Memory B cell (primary cell): ENCODE data around the gene SFRP4.
A peak's percentile ranks its signal among the peaks of the same experiment; 100 is the strongest.

Experiments used
- ATAC-seq: fragments of 150-1000 bp; cut with Tn5 transposase; 2 replicates; pipeline ENCODE4 v1.10.0; 2021; ENCODE audit warnings: low read depth, mild to moderate bottlenecking, moderate library complexity
- DNase-seq, 2 donors: peaks; one replicate each; pipeline ENCODE4 v3.0.0; 2022; ENCODE audit warnings: low spot score in 2 of 2
- H3K27ac Mint-ChIP-seq: one replicate; pipeline ENCODE4 v1.8.0; 2022; ENCODE audit warnings: mild to moderate bottlenecking, moderate library complexity, mixed read lengths
- H3K27me3 Mint-ChIP-seq: one replicate; pipeline ENCODE4 v1.8.0; 2022; ENCODE audit warnings: mixed read lengths
- H3K36me3 Mint-ChIP-seq: one replicate; pipeline ENCODE4 v1.8.0; 2022; ENCODE audit warnings: mild to moderate bottlenecking, mixed read lengths
- H3K4me1 Mint-ChIP-seq: one replicate; pipeline ENCODE4 v1.8.0; 2022; ENCODE audit warnings: mixed read lengths
- H3K4me3 Mint-ChIP-seq: one replicate; pipeline ENCODE4 v1.8.0; 2022; ENCODE audit warnings: mild to moderate bottlenecking, moderate library complexity, mixed read lengths
- H3K9me3 Mint-ChIP-seq: one replicate; pipeline ENCODE4 v1.8.0; 2022; ENCODE audit warnings: mixed read lengths

SFRP4 gene

GRCh38 chr7:37942934-37943610, 26.5 kb upstream of the SFRP4 start:
- Mint-ChIP-seq H3K27ac (no peak overlapping the region), H3K4me3 (no peak overlapping the region), H3K27me3 (peaks cover 7% of the 10 kb centered on the region), H3K4me1 (peaks cover 2% of the 10 kb centered on the region), H3K9me3 (peaks cover 4% of the 10 kb centered on the region), H3K36me3 (no peaks in the 10 kb centered on the region)
- ATAC-seq, result no peak
- DNase-seq, result no peak

- Mint-ChIP-seq H3K27me3 (peaks cover 2% of the 10 kb centered on the region), H3K9me3 (peaks cover 5% of the 10 kb centered on the region), H3K4me1 (no peaks in the 10 kb centered on the region), H3K4me3 (no peak overlapping the region), H3K36me3 (no peaks in the 10 kb centered on the region), H3K27ac (no peak overlapping the region)
- ATAC-seq, result no peak
- no peak for DNase-seq
These were observed 16.5 kb upstream of the SFRP4 start for GRCh38 chr7:37933018-37933566.

DNA sequence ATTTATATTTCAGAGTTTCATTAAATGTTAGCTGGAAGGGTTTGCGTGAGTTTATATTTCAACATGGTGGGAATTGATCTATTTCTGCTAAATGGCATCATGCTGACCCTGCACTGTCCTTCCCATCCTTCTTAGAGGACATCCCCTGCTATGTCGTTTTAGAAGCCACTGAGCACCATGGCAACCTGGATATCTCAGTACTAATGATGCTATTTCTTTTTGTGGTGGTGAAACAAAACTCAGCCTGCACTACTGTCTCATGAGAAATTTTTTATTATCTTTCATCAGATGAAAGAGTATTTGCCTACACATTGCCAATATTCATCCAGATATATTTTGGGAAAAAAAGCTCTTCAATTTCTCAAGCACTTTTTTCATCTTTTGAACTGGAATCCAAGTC, 15.9 kb upstream of the SFRP4 start:
- no peak overlapping the region for H3K4me3 Mint-ChIP-seq
- no peak for ATAC-seq
- H3K36me3 Mint-ChIP-seq, result no peaks in the 10 kb centered on the region
- no peak overlapping the region for H3K27ac Mint-ChIP-seq
- H3K27me3 Mint-ChIP-seq, result peaks cover 2% of the 10 kb centered on the region
- H3K4me1 Mint-ChIP-seq, result no peaks in the 10 kb centered on the region
- peaks cover 5% of the 10 kb centered on the region for H3K9me3 Mint-ChIP-seq
- DNase-seq, result no peak

DNA sequence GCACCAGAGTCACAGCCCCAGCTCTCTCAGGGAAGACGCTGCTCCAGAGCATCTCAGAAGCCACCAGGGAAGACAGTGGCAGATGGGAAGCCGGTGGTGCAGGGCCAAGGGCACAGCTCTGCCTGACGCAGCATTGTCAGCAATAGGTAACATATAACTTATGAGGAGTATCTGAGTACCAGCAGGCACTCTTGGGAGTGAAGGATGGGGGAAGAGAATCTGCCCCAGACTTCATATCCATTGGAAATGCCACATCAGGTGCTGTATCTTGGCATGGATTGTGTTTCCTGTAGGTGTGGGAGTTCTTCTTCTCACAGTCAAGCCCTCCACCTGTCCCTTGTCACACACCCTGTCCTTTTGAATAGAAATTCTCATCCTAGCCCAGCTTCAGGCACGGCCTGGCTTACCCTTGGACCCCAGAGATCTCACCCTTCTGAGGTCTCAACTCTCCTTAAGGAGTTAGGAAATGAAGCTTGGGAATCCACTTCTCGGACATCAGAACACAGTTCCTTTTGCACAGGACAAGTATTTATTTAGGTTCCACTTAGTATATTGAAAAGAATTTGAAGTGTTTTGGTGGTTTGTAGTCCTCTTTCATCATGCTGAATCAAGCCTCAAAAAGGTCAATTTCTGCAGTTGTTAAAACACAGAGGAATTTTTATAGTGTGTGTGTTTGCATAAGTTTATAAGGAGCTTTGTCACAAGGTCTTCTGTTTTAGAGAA, 13.8 kb upstream of the SFRP4 start:
- no peak for DNase-seq
- ATAC-seq, result no peak
- no peaks in the 10 kb centered on the region for H3K36me3 Mint-ChIP-seq
- no peak overlapping the region for H3K27ac Mint-ChIP-seq
- H3K4me3 Mint-ChIP-seq, result no peak overlapping the region
- peaks cover 1% of the 10 kb centered on the region for H3K9me3 Mint-ChIP-seq
- no peaks in the 10 kb centered on the region for H3K4me1 Mint-ChIP-seq
- H3K27me3 Mint-ChIP-seq, result peaks cover 2% of the 10 kb centered on the region

GRCh38 chr7:37928878-37929277, 12.3 kb upstream of the SFRP4 start:
- H3K9me3 Mint-ChIP-seq, result peaks cover 1% of the 10 kb centered on the region
- peaks cover 3% of the 10 kb centered on the region for H3K27me3 Mint-ChIP-seq
- H3K36me3 Mint-ChIP-seq, result no peaks in the 10 kb centered on the region
- H3K27ac Mint-ChIP-seq, result no peak overlapping the region
- DNase-seq, result no peak
- H3K4me1 Mint-ChIP-seq, result no peaks in the 10 kb centered on the region
- no peak for ATAC-seq
- no peak overlapping the region for H3K4me3 Mint-ChIP-seq

DNA sequence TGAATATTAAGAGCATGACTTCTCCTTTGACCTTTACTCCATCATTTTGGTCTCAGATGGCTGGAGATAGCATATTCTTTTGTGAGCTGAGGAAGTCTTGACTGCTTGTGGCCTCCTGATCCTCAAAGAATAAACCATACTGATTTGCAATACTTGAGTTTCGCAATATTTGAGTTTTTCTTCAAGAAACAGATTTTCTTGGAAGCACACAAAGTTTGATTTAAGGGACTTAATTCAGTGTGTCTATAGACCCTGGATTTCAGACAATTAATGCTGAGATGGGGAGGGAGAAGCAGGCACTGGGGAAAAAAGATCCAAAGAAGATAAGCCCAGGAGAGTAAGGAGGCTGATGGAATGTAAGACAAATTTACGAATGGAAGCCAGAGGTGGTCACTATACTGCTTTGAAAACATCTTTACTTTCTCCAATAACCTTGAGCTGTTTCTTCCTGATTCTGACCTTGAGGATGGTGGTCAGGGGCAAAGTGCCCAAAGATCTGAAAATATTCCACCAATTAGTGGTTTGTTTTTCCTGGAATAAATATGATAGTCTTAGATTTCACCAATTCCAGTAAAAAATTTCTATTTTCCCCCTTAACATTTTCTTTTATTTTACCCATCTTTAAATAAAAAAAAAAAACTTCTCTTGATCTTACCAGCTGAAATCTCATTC, 11.3 kb upstream of the SFRP4 start:
- ATAC-seq (no peak), DNase-seq (no peak)
- Mint-ChIP-seq H3K27me3 (peaks cover 9% of the 10 kb centered on the region), H3K9me3 (peaks cover 3% of the 10 kb centered on the region), H3K36me3 (no peaks in the 10 kb centered on the region), H3K4me1 (no peaks in the 10 kb centered on the region), H3K4me3 (no peak overlapping the region), H3K27ac (no peak overlapping the region)

DNA sequence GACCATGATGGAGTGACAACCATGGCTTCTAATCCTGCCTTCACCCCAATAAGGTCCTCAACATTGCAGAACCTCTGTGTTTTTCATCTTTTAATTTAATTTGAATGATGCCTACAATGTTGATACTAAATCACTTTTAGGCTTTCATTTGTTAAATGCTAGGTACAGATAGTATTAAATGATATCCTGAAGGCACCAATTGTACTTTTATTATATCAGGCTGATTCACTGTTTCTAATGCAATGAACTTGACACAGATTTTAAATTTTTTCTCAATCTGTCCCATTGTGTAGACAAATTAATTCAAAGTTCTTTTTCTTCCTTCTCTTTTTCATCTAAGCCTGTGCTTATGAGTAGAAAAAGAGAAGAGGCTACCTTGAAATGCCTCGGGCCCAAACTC, 9.0 kb upstream of the SFRP4 start:
- peaks cover 2% of the 10 kb centered on the region for H3K4me1 Mint-ChIP-seq
- ATAC-seq (no peak), DNase-seq (no peak)
- no peaks in the 10 kb centered on the region for H3K36me3 Mint-ChIP-seq
- H3K27ac Mint-ChIP-seq, result no peak overlapping the region
- peaks cover 12% of the 10 kb centered on the region for H3K27me3 Mint-ChIP-seq
- no peak overlapping the region for H3K4me3 Mint-ChIP-seq
- H3K9me3 Mint-ChIP-seq, result peaks cover 3% of the 10 kb centered on the region

GRCh38 chr7:37924491-37925041, 7.9 kb upstream of the SFRP4 start:
- no peak for DNase-seq
- H3K4me3 Mint-ChIP-seq, result no peak overlapping the region
- H3K36me3 Mint-ChIP-seq, result no peaks in the 10 kb centered on the region
- peaks cover 17% of the 10 kb centered on the region for H3K27me3 Mint-ChIP-seq
- ATAC-seq, result no peak
- H3K9me3 Mint-ChIP-seq, result peaks cover 3% of the 10 kb centered on the region
- H3K4me1 Mint-ChIP-seq, result peaks cover 7% of the 10 kb centered on the region
- no peak overlapping the region for H3K27ac Mint-ChIP-seq

DNA sequence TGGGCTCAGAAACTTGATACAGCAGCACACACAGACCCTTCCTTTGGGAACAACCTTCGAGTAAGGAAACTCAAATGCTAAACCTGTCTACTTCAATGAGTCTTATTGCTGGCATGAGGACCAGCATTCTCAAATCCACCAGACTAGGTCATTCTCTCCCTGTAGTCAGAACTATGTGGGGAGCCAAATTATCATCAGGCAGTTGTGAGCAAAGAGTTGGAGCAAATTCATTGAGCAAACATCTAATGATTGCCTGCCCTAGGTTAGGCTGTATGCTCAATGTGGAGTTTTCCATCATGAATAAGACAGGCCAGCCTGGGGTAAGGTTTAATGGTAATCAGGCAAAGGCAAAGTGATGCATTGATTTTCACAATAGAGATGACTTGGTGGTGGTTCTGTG, 7.4 kb upstream of the SFRP4 start:
- Mint-ChIP-seq H3K4me1 (peaks cover 7% of the 10 kb centered on the region), H3K36me3 (no peaks in the 10 kb centered on the region), H3K27me3 (peaks cover 23% of the 10 kb centered on the region), H3K4me3 (no peak overlapping the region), H3K27ac (no peak overlapping the region), H3K9me3 (peaks cover 3% of the 10 kb centered on the region)
- ATAC-seq, result no peak
- DNase-seq, result no peak

GRCh38 chr7:37921876-37922275, 5.3 kb upstream of the SFRP4 start:
- H3K4me3 Mint-ChIP-seq, result no peak overlapping the region
- ATAC-seq, result no peak
- peaks cover 3% of the 10 kb centered on the region for H3K9me3 Mint-ChIP-seq
- no peak overlapping the region for H3K27ac Mint-ChIP-seq
- no peaks in the 10 kb centered on the region for H3K36me3 Mint-ChIP-seq
- DNase-seq, result no peak
- H3K4me1 Mint-ChIP-seq, result peaks cover 12% of the 10 kb centered on the region
- peaks cover 26% of the 10 kb centered on the region for H3K27me3 Mint-ChIP-seq

DNA sequence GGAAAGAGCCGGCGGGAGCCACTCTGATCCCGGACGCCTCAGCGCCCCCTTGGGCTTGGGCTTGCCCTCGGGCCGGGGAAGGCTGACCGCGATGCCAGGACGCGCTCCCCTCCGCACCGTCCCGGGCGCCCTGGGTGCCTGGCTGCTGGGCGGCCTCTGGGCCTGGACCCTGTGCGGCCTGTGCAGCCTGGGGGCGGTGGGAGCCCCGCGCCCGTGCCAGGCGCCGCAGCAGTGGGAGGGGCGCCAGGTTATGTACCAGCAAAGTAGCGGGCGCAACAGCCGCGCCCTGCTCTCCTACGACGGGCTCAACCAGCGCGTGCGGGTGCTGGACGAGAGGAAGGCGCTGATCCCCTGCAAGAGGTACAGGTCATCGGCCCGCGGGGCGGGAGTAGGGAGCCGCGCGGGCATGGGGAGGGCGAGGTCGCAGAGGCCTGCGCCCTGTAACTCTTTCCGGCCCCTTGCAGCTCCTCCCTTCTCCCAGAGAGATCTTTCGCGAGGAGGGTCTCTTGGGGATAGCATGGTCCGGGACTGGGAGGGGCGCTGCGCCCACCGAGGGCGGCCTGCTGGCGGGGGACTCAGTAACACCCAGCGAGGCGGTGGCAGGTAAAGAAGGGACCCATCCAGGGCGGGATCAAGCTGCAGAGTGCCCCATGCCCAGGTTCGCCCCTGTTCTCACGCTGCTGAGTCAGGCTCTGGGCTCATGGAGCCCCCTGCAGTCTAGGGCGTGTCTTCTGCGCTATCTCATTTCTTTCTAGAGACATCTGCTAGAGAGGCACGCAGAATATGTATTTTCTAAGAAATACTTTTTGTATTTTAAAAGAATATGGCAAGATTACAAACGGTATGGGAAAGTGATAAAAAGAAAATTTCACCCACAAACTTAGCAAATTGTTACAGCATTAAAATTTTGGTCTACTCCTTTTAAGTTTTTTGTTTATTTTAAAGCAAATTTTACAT, 4.5 kb upstream of the SFRP4 start:
- ATAC-seq (peak; percentile 51), DNase-seq (peak in 1 of 2 donors; percentile 24)
- H3K27me3 Mint-ChIP-seq, result peaks cover 28% of the 10 kb centered on the region
- H3K4me3 Mint-ChIP-seq, result peak overlapping the region; percentile 80
- no peak overlapping the region for H3K27ac Mint-ChIP-seq
- H3K4me1 Mint-ChIP-seq, result peaks cover 12% of the 10 kb centered on the region
- no peaks in the 10 kb centered on the region for H3K36me3 Mint-ChIP-seq
- H3K9me3 Mint-ChIP-seq, result peaks cover 3% of the 10 kb centered on the region

DNA sequence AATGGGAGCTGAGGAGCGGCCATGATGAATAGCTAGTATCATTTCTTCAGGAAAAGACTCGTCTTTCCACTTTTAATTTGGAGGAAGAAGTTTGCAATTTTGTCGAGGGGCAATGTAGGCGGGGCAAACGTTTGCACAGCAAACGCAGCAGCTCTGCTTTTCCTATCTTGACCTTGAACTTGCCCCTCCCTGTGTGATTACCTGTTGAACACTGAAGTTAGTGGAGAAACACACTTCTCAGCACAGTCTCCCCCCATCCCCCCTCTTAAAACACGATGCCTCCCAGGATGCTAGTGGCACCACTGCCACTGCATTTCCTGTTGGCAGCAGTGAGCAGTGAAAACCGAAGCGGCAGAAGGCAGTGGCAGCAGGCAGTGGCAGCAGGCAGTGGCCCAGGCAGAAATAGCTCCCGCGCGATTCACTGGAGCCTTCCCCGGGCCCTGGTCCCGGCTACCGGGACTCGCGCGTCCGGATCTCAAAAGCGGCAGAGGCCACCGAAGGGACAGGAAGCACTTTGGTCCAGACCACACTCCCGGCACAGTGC, 3.8 kb upstream of the SFRP4 start, which contains the start of gene EPDR1:
Gene EPDR1 (plus strand): TSS at position 336 of the 544 bp plus-strand sequence. CDS start 300 bp downstream, outside the sequence.
- Mint-ChIP-seq H3K36me3 (no peaks in the 10 kb centered on the region), H3K4me1 (peaks cover 12% of the 10 kb centered on the region), H3K9me3 (peaks cover 2% of the 10 kb centered on the region), H3K27me3 (peaks cover 32% of the 10 kb centered on the region), H3K27ac (no peak within 1 kb of the TSS), H3K4me3 (peak within 1 kb of the TSS; percentile 80)
- ATAC-seq (peak; percentile 78), DNase-seq (peak in 1 of 2 donors; percentile 14)

DNA sequence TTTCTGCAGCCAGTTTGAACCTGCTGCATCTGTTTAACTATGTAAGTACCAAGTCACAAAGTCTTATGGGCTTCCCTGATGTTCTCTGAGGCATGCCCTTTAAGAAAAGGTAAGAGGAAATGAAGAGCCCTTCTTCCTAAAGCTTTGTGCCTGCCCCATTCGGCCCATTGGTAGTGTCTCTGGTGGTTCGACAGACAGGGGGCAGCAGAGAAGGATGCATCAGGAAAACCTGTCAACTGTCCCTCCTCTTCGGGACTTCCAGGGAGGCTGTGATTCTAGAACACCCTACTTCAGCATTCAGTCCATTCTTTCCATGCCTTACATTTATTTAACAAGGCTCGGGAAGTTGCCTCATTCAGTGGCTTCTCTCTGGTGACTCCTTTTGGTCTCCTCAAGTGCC, 1.9 kb upstream of the SFRP4 start:
- Mint-ChIP-seq H3K27ac (no peak overlapping the region), H3K4me3 (no peak overlapping the region), H3K9me3 (peaks cover 2% of the 10 kb centered on the region), H3K4me1 (peaks cover 12% of the 10 kb centered on the region), H3K27me3 (peaks cover 36% of the 10 kb centered on the region), H3K36me3 (no peaks in the 10 kb centered on the region)
- no peak for DNase-seq
- ATAC-seq, result no peak
